HL-60 (cell line): ENCODE measurements around the gene CRIP2.
A peak's percentile ranks its signal among the peaks of the same experiment; 100 is the strongest.

Experiments used
- DNase-seq, 2 experiments: peaks; one replicate each; pipeline ENCODE4 v3.0.0-alpha.2; 2010 to 2020; ENCODE audit warnings: low read depth in 1 of 2, low spot score in 1 of 2
- H3K27ac ChIP-seq: fragments of 250-450 bp; sonication (Bioruptor Pico); replicated peaks from 2 replicates; pipeline ENCODE4 v1.5.1; 2020; ENCODE audit warnings: mild to moderate bottlenecking, moderate library complexity
- H3K27me3 ChIP-seq: fragments of 250-450 bp; sonication (Bioruptor Pico); 2 replicates; pipeline ENCODE4 v1.5.1; 2021; ENCODE audit warnings: mild to moderate bottlenecking, moderate library complexity; ENCODE audit not compliant: insufficient read depth, poor library complexity, severe bottlenecking
- H3K4me3 ChIP-seq: replicated peaks from 2 replicates; pipeline ENCODE4 v1.5.1; 2011; ENCODE audit warnings: mild to moderate bottlenecking, control low read depth, low read length; ENCODE audit not compliant: insufficient read depth
- CTCF ChIP-seq: IDR thresholded peaks from one replicate; pipeline ENCODE4 v1.5.1; 2011; ENCODE audit warnings: low read length, control low read depth, inconsistent platforms; ENCODE audit not compliant: insufficient read depth
- GABPA ChIP-seq: IDR thresholded peaks from 2 replicates; pipeline ENCODE4 v1.6.1; 2012; ENCODE audit warnings: low read depth
- POLR2AphosphoS5 ChIP-seq: IDR thresholded peaks from 2 replicates; pipeline ENCODE4 v1.6.1; 2012; ENCODE audit warnings: low read depth
- REST ChIP-seq: IDR thresholded peaks from 2 replicates; pipeline ENCODE4 v1.6.1; 2012; ENCODE audit warnings: low read depth; ENCODE audit not compliant: insufficient replicate concordance
- SPI1 ChIP-seq: IDR thresholded peaks from 2 replicates; pipeline ENCODE4 v1.6.1; 2012; ENCODE audit warnings: low read depth, mild to moderate bottlenecking, borderline replicate concordance

The CRIP2 gene

GRCh38 chr14:105458010-105458409 lies 16.6 kb upstream of the CRIP2 start:
- Histone ChIP-seq H3K27me3 (no peaks in the 10 kb centered on the region), H3K4me3 (no peak overlapping the region), H3K27ac (no peak overlapping the region)
- no peak for DNase-seq
- TF ChIP-seq GABPA (no peak), REST (no peak), SPI1 (no peak), CTCF (no peak), POLR2AphosphoS5 (peak; percentile 17; the same call in 1 of the 2 replicates)

- H3K27me3 ChIP-seq = no peaks in the 10 kb centered on the region
- TF ChIP-seq CTCF = no peak
- TF ChIP-seq GABPA = no peak
- no peak for TF ChIP-seq POLR2AphosphoS5
- TF ChIP-seq SPI1 = no peak
- no peak for TF ChIP-seq REST
- no peak overlapping the region for H3K4me3 ChIP-seq
- DNase-seq = no peak
- H3K27ac ChIP-seq = no peak overlapping the region
Measured at GRCh38 chr14:105458571-105458970, 16.1 kb upstream of the CRIP2 start.

- Histone ChIP-seq H3K27me3 (no peaks in the 10 kb centered on the region), H3K27ac (no peak overlapping the region), H3K4me3 (no peak overlapping the region)
- no peak for DNase-seq
- TF ChIP-seq SPI1 (no peak), GABPA (no peak), REST (no peak), POLR2AphosphoS5 (no peak), CTCF (no peak)
Measured at GRCh38 chr14:105460116-105460515, 14.5 kb upstream of the CRIP2 start.
